ENCODE data around the gene HNRNPF. TPM values are rescaled to one million over a fixed set of nuclear protein-coding genes. Genes with fewer than 3 reads are reported as not detected.

The HNRNPF gene
- total RNA-seq, 4 donors from 2014 or later: 138 to 215 (median 180) TPM

DNA sequence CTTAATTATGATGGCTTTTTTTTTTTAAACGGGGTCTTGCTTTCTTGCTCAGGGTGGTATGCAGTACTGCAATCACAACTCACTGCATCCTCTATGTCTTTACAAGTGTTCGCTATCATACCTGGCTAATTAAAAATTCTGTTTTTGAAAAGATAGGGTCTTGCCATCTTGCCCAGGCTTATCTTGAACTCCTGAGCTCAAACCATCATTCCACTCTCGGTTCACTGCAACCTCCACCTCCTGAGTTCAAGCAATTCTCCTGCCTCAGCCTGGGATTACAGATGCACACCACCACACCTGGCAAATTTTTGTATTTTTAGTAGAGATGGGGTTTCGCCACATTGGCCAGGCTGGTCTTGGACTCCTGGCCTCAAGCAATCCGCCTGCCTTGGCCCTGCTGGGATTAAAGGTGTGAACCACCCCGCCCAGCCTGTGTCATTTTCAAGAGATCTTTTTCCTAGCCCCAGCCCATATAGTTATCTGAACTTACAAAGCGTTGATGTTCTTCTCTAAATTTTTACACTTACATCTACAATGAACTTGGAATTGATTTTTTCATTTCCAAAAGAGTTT is 6.0 kb downstream of the HNRNPF start:
- H3K9me3 ChIP-seq: no peaks in the 10 kb centered on the region
- no peak overlapping the region for H3K4me3 ChIP-seq
- H3K27me3 ChIP-seq: no peaks in the 10 kb centered on the region
- ATAC-seq: no peak
- no peak overlapping the region for H3K27ac ChIP-seq
- H3K4me1 ChIP-seq: peaks cover 7 to 88% (median 58%) of the 10 kb centered on the region in 3 donors
- WGBS, 2 donors (ENCODE audit: low coverage in 1 of 2): 84 to 86% methylated on average over 6 to 7 of the region's 7 CpGs
- H3K36me3 ChIP-seq: peaks cover 0 to 22% of the 10 kb centered on the region in 2 donors
- TF ChIP-seq EP300 (IDR thresholded peaks at IDR 0.05) (no peak), POLR2AphosphoS5 (IDR thresholded peaks at IDR 0.05) (no peak), POLR2A (IDR thresholded peaks at IDR 0.05) (no peak)
- TF ChIP-seq, protein P1, sequence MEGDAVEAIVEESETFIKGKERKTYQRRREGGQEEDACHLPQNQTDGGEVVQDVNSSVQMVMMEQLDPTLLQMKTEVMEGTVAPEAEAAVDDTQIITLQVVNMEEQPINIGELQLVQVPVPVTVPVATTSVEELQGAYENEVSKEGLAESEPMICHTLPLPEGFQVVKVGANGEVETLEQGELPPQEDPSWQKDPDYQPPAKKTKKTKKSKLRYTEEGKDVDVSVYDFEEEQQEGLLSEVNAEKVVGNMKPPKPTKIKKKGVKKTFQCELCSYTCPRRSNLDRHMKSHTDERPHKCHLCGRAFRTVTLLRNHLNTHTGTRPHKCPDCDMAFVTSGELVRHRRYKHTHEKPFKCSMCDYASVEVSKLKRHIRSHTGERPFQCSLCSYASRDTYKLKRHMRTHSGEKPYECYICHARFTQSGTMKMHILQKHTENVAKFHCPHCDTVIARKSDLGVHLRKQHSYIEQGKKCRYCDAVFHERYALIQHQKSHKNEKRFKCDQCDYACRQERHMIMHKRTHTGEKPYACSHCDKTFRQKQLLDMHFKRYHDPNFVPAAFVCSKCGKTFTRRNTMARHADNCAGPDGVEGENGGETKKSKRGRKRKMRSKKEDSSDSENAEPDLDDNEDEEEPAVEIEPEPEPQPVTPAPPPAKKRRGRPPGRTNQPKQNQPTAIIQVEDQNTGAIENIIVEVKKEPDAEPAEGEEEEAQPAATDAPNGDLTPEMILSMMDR (IDR thresholded peaks at IDR 0.05): no peak

DNA sequence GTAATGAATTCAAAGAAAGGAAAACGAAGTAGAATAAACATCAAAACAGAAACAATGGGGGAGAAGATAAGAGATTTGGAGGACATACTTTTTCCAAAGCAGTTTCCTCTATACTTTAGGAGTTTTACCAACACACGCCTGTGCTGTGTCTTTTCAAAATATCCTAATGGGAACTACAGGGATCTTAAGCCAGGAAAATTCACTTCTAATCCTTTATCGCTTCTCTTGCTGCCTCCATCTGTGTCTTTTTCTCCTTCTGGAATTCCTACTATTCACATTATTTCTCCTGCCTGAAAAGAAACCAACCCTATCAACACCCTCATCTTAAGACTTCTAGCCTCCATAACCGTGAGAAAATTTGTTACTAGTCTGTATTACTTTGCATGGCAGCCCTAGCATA is 6.8 kb downstream of the HNRNPF start:
- Histone ChIP-seq H3K4me1 (peaks cover 7 to 96% (median 63%) of the 10 kb centered on the region in 3 donors), H3K27me3 (no peaks in the 10 kb centered on the region), H3K9me3 (no peaks in the 10 kb centered on the region), H3K27ac (no peak overlapping the region), H3K4me3 (no peak overlapping the region), H3K36me3 (peaks cover 0 to 22% of the 10 kb centered on the region in 2 donors)
- WGBS, 2 donors (ENCODE audit: low coverage in 1 of 2): 50 to 54% methylated on average over 4 of the region's 4 CpGs
- no peak for TF ChIP-seq POLR2A (IDR thresholded peaks at IDR 0.05)
- ATAC-seq: no peak

DNA sequence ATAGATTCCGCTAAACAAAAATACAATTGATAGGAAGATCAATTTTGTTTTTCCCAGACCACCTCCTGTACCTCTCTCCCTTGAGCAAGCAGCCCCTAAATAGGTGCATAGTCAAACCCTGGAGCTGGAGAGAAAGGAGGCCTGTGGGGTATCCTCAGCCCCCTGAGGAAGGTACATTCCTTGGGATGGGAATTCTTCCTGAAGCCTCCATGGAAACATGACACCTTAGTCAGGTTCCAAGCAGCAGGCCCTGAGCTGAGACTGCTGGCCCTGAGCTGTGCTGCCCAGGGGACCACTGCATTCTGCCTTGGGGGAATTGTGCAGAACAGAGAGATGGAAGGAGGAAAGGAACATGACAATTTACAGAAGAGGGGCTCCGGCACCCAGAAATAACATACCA is 7.4 kb downstream of the HNRNPF start:
- Histone ChIP-seq H3K4me1 (peaks cover 7 to 95% (median 63%) of the 10 kb centered on the region in 3 donors), H3K4me3 (no peak overlapping the region), H3K27ac (no peak overlapping the region), H3K36me3 (peaks cover 0 to 22% of the 10 kb centered on the region in 2 donors), H3K27me3 (no peaks in the 10 kb centered on the region), H3K9me3 (no peaks in the 10 kb centered on the region)
- TF ChIP-seq POLR2AphosphoS5 (IDR thresholded peaks at IDR 0.05) (no peak), POLR2A (IDR thresholded peaks at IDR 0.05) (no peak), EP300 (IDR thresholded peaks at IDR 0.05) (no peak)
- TF ChIP-seq, protein P1 (IDR thresholded peaks at IDR 0.05): no peak
- 100% methylated on average over 2 of the region's 2 CpGs for WGBS, 2 donors (ENCODE audit: low coverage in 1 of 2)
- ATAC-seq: no peak

DNA sequence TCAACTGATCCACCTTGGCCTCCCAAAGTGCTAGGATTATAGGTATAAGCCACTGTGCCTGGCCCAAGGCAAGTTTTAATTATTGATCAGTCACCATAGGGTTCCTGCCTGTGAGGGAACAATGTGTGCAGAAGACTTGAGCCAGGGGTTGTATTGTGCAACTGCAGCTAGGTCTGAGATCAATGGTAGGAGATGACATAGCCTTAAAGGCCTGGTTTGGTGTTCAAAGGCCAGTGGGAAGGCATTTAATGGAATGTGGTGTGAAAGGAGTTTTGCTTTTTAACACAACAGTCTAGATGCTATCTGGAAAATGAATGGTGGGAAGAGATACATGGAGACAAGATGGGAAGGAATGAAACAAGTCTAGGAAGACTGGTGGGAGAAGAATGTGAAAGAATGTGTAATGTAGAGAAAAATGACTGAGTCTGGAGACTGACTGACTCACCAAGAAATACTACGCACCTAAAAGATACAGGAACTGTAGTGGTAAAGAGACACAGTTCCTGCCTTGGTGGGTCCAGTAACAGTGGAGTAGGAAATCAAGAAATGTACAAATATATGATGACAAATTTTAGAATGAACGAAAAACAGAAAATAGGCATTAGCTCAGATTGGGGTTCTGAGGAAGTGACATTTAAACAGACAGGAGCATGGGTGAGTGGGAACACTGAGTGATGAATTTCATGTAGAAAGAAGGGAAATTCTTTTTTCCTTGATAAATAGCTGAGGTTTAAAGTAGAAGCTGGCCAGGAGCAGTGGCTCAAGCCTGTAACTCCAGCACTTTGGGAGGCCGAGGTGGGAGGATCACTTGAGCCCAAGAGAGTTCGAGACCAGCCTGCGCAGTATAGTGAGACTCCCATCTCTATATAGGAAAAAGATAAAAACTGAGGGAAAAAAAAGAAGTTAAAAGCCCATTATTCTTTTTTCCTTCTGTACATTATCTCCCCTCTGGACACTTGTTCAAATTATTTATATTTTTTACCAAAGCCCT is 9.4 kb downstream of the HNRNPF start:
- TF ChIP-seq, protein P1 (IDR thresholded peaks at IDR 0.05): no peak
- Histone ChIP-seq H3K4me3 (no peak overlapping the region), H3K4me1 (peaks cover 0 to 95% (median 58%) of the 10 kb centered on the region in 3 donors), H3K9me3 (no peaks in the 10 kb centered on the region), H3K27me3 (no peaks in the 10 kb centered on the region), H3K27ac (peak overlapping the region in 1 of 4 donors; percentile 99), H3K36me3 (peaks cover 0 to 28% of the 10 kb centered on the region in 2 donors)
- no peak for ATAC-seq
- WGBS, 2 donors (ENCODE audit: low coverage in 1 of 2): 82 to 84% methylated on average over 4 to 5 of the region's 5 CpGs

DNA sequence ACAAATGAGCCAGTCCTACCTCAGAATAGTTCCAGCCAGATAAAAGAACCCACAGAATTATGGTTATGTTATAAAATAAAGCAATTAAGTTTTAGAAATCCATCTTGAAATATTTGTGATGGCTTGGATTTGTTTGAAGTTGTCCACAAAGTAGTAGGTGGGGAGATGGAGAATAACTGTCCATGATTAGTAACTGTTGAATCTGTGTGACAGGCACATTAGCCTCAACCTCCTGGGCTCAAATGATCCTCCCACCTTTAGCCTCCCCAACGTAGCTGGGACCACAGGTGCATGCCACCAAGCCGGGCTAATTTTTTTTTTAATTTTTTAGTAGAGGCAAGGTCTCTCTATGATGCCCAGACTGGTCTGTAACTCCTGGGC is 10.1 kb downstream of the HNRNPF start:
- peaks cover 0 to 95% (median 54%) of the 10 kb centered on the region in 3 donors for H3K4me1 ChIP-seq
- no peak for ATAC-seq
- WGBS, 2 donors (ENCODE audit: low coverage in 1 of 2): 66% methylated on average over 2 of the region's 2 CpGs; no CpG with 5 or more reads in 1 of the 2 donors

More for the DNA sequence above, 10.1 kb downstream of the HNRNPF start:
- no peak overlapping the region for H3K4me3 ChIP-seq
- TF ChIP-seq EP300 (IDR thresholded peaks at IDR 0.05) (no peak), POLR2A (IDR thresholded peaks at IDR 0.05) (no peak), POLR2AphosphoS5 (IDR thresholded peaks at IDR 0.05) (no peak)
- TF ChIP-seq, protein P1 (IDR thresholded peaks at IDR 0.05): no peak
- peaks cover 0 to 34% of the 10 kb centered on the region in 2 donors for H3K36me3 ChIP-seq
- H3K27ac ChIP-seq: peak overlapping the region in 1 of 4 donors; percentile 99
- H3K27me3 ChIP-seq: no peaks in the 10 kb centered on the region
- H3K9me3 ChIP-seq: no peaks in the 10 kb centered on the region

All from gastroesophageal sphincter (tissue), 4 donors.